Esophagus (tissue), 2 donors: ENCODE results near the gene CNGB1. TPM values are rescaled to one million over a fixed set of nuclear protein-coding genes. Genes with fewer than 3 reads are reported as not detected.

Source experiments
- H3K27ac ChIP-seq, 2 donors: one replicate each; pipeline ENCODE4 v1.5.1; 2013; ENCODE audit warnings: low read depth in 2 of 2, mild to moderate bottlenecking in 2 of 2, inconsistent platforms in 1 of 2, low read length in 1 of 2, moderate library complexity in 1 of 2
- H3K27me3 ChIP-seq, 2 donors: one replicate each; pipeline ENCODE4 v1.6.1; 2013; ENCODE audit warnings: low read length in 2 of 2, control low read depth in 1 of 2, mild to moderate bottlenecking in 1 of 2; ENCODE audit not compliant: insufficient read depth in 2 of 2, control insufficient read depth in 1 of 2
- H3K36me3 ChIP-seq, 2 donors: one replicate each; pipeline ENCODE4 v1.6.1; 2013; ENCODE audit warnings: low read length in 1 of 2; ENCODE audit not compliant: control insufficient read depth in 2 of 2, insufficient read depth in 2 of 2
- H3K4me1 ChIP-seq, 2 donors: one replicate each; pipeline ENCODE4 v1.6.1; 2013; ENCODE audit warnings: low read length in 1 of 2; ENCODE audit not compliant: control insufficient read depth in 2 of 2, insufficient read depth in 2 of 2
- H3K4me3 ChIP-seq, 2 donors: one replicate each; pipeline ENCODE4 v1.5.1; 2013; ENCODE audit warnings: low read length in 2 of 2, mild to moderate bottlenecking in 2 of 2, low read depth in 1 of 2, moderate library complexity in 1 of 2
- H3K9me3 ChIP-seq, 2 donors: one replicate each; pipeline ENCODE4 v1.6.1; 2013; ENCODE audit warnings: mild to moderate bottlenecking in 2 of 2, low read depth in 1 of 2, low read length in 1 of 2, moderate library complexity in 1 of 2; ENCODE audit not compliant: control insufficient read depth in 2 of 2, insufficient read depth in 1 of 2
- WGBS, 2 donors: extraction: QIAGEN DNeasy Blood & Tissue Kit; methylation state at CpG; one replicate each; pipeline ENCODE4 v1.1.7; 2013; 5-methylcytosine and 5-hydroxymethylcytosine counted together
- polyA plus RNA-seq, 2 donors: library from polyadenylated mRNA; stranded (reverse); fragments of 200-250 nt; gene quantifications; one replicate each; pipeline ENCODE4 v1.2.3, GENCODE V29; 2013
- donor health status: healthy with polysubstance abuse.
- donor health status: Bipolar disorder and iron deficiency.

Gene CNGB1
- polyA plus RNA-seq, 2 donors, result 0.04 to 0.06 TPM

- no peaks in the 10 kb centered on the region for H3K27me3 ChIP-seq
- no peak overlapping the region for H3K4me3 ChIP-seq
- H3K27ac ChIP-seq, result no peak overlapping the region
- no peaks in the 10 kb centered on the region for H3K4me1 ChIP-seq
- 78 to 82% methylated on average over 12 of the region's 12 CpGs for WGBS, 2 donors
- no peaks in the 10 kb centered on the region for H3K36me3 ChIP-seq
- peaks cover 0 to 2% of the 10 kb centered on the region in 2 donors for H3K9me3 ChIP-seq
Measured at GRCh38 chr16:57915811-57916488, 55.0 kb downstream of the CNGB1 start.

- no peak overlapping the region for H3K4me3 ChIP-seq
- WGBS, 2 donors, result 53 to 58% methylated on average over 9 of the region's 9 CpGs
- no peak overlapping the region for H3K27ac ChIP-seq
- H3K9me3 ChIP-seq, result peaks cover 0 to 2% of the 10 kb centered on the region in 2 donors
- H3K36me3 ChIP-seq, result no peaks in the 10 kb centered on the region
- no peaks in the 10 kb centered on the region for H3K27me3 ChIP-seq
- H3K4me1 ChIP-seq, result no peaks in the 10 kb centered on the region
Measured at GRCh38 chr16:57915267-57915666, 55.7 kb downstream of the CNGB1 start.

GRCh38 chr16:57914244-57915173 lies 56.4 kb downstream of the CNGB1 start:
- H3K27ac ChIP-seq, result no peak overlapping the region
- 79% methylated on average over 9 of the region's 9 CpGs for WGBS, 2 donors

GRCh38 chr16:57912529-57913260 lies 58.2 kb downstream of the CNGB1 start:
- Histone ChIP-seq H3K27ac (no peak overlapping the region), H3K36me3 (no peaks in the 10 kb centered on the region), H3K27me3 (no peaks in the 10 kb centered on the region), H3K4me3 (no peak overlapping the region), H3K4me1 (no peaks in the 10 kb centered on the region), H3K9me3 (peaks cover 0 to 2% of the 10 kb centered on the region in 2 donors)
- WGBS, 2 donors, result 84% methylated on average over 16 of the region's 16 CpGs

More at GRCh38 chr16:57914244-57915173, 56.4 kb downstream of the CNGB1 start:
- no peaks in the 10 kb centered on the region for H3K4me1 ChIP-seq
- no peak overlapping the region for H3K4me3 ChIP-seq
- H3K27me3 ChIP-seq, result no peaks in the 10 kb centered on the region
- peaks cover 0 to 2% of the 10 kb centered on the region in 2 donors for H3K9me3 ChIP-seq
- H3K36me3 ChIP-seq, result no peaks in the 10 kb centered on the region

GRCh38 chr16:57911743-57912142 lies 59.2 kb downstream of the CNGB1 start:
- Histone ChIP-seq H3K4me1 (no peaks in the 10 kb centered on the region), H3K9me3 (peaks cover 0 to 2% of the 10 kb centered on the region in 2 donors), H3K27me3 (no peaks in the 10 kb centered on the region), H3K4me3 (no peak overlapping the region), H3K36me3 (no peaks in the 10 kb centered on the region), H3K27ac (no peak overlapping the region)
- WGBS, 2 donors, result 83 to 86% methylated on average over 9 of the region's 9 CpGs

- Histone ChIP-seq H3K27me3 (no peaks in the 10 kb centered on the region), H3K27ac (no peak overlapping the region), H3K4me3 (no peak overlapping the region), H3K36me3 (no peaks in the 10 kb centered on the region), H3K9me3 (peaks cover 0 to 2% of the 10 kb centered on the region in 2 donors), H3K4me1 (no peaks in the 10 kb centered on the region)
- WGBS, 2 donors, result 49 to 68% methylated on average over 6 of the region's 6 CpGs
Measured at GRCh38 chr16:57910696-57911095, 60.2 kb downstream of the CNGB1 start.

- H3K4me1 ChIP-seq, result no peaks in the 10 kb centered on the region
- no peak overlapping the region for H3K27ac ChIP-seq
- WGBS, 2 donors, result 84 to 88% methylated on average over 12 of the region's 12 CpGs
- no peaks in the 10 kb centered on the region for H3K9me3 ChIP-seq
- no peaks in the 10 kb centered on the region for H3K36me3 ChIP-seq
- no peak overlapping the region for H3K4me3 ChIP-seq
- H3K27me3 ChIP-seq, result no peaks in the 10 kb centered on the region
Measured at GRCh38 chr16:57908409-57908987, 62.4 kb downstream of the CNGB1 start.

GRCh38 chr16:57906382-57907316 lies 64.3 kb downstream of the CNGB1 start:
- H3K4me1 ChIP-seq, result no peaks in the 10 kb centered on the region
- H3K36me3 ChIP-seq, result no peaks in the 10 kb centered on the region
- no peak overlapping the region for H3K27ac ChIP-seq
- no peaks in the 10 kb centered on the region for H3K9me3 ChIP-seq
- H3K27me3 ChIP-seq, result no peaks in the 10 kb centered on the region
- H3K4me3 ChIP-seq, result no peak overlapping the region
- WGBS, 2 donors, result 39 to 41% methylated on average over 28 of the region's 28 CpGs
